Adrenal gland (tissue), 12 donors: ENCODE results near the gene RHOG. TPM values are rescaled to one million over a fixed set of nuclear protein-coding genes. Genes with fewer than 3 reads are reported as not detected.
"Not testable (repeated sequence)": the region's sequence is repeated elsewhere in the genome, so short reads cannot be mapped to it uniquely, and the experiment has no call there.

ENCODE experiments used
- DNase-seq, 7 donors: peaks; one replicate each; pipeline ENCODE4 v3.0.0-alpha.2; 2019 to 2020
- H3K27ac ChIP-seq, 5 donors: fragments of 200-600 bp; sonication (generic) in 4 of 5; 1 replicate in 3 of 5; 2 replicates in 2 of 5; pipeline versions ENCODE4 v1.5.1 to v1.8.0; 2016 to 2020; ENCODE audit warnings: mild to moderate bottlenecking in 1 of 5
- H3K27me3 ChIP-seq: fragments of 200-600 bp; 2 replicates; pipeline ENCODE4 v1.8.0; 2021
- H3K36me3 ChIP-seq, 2 donors: fragments of 200-600 bp; replicated peaks in 1 of 2; 1 replicate in 1 of 2; 2 replicates in 1 of 2; pipeline versions ENCODE4 v1.5.1 to v1.8.0; 2018 to 2022
- H3K4me1 ChIP-seq, 2 donors: fragments of 200-600 bp; replicated peaks in 1 of 2; 1 replicate in 1 of 2; 2 replicates in 1 of 2; pipeline versions ENCODE4 v1.5.1 to v1.8.0; 2018 to 2021
- H3K4me3 ChIP-seq, 4 donors: fragments of 200-600 bp; sonication (generic) in 3 of 4; one replicate each; pipeline ENCODE4 v1.5.1; 2016 to 2018
- H3K9me3 ChIP-seq, 3 donors: fragments of 200-600 bp; sonication (generic) in 1 of 3; replicated peaks in 1 of 3; 1 replicate in 2 of 3; 2 replicates in 1 of 3; pipeline versions ENCODE4 v1.5.1 to v1.8.0; 2016 to 2021
- POLR2A ChIP-seq, 2 donors: fragments of 450-650 bp; IDR thresholded peaks; one replicate each; pipeline ENCODE4 v1.6.1; 2017; ENCODE audit warnings: antibody characterized with exemption in 2 of 2, mild to moderate bottlenecking in 2 of 2, moderate library complexity in 1 of 2
- WGBS, 4 donors: extraction: QIAGEN DNeasy Blood & Tissue Kit in 2 of 4; methylation state at CpG; one replicate each; pipeline versions ENCODE4 v1.1.5 to v1.1.7; 2013 to 2017; 5-methylcytosine and 5-hydroxymethylcytosine counted together
- intact Hi-C, 2 donors: fragments of 100-400 bp; cut with DNase I; formaldehyde crosslinking; loops; one replicate each; pipeline versions ENCODE4 v1.14.1 to v1.15.0; 2022 to 2023
- polyA plus RNA-seq, 3 donors: library from polyadenylated mRNA; stranded (reverse); fragments of 200-250 nt in 2 of 3; fragments of 350-450 nt in 1 of 3; fragmentation: Illumina TruSeq in 1 of 3; extraction: RNeasy Lipid Tissue Mini Kit (QIAGEN cat#74804) in 1 of 3; gene quantifications; one replicate each; pipeline ENCODE4 v1.2.3, GENCODE V29; 2013 to 2014
- total RNA-seq, 9 donors: library from RNA; depleted of rRNA in 4 of 9; stranded (reverse); fragments of >200 nt in 4 of 9; fragments of 120-200 nt in 1 of 9; fragmentation: NEBNext Ultra II Directional in 1 of 9; extraction: Animal tissue kit (Norgen Biotek cat#: 25700) in 1 of 9; gene quantifications; one replicate each; pipeline versions ENCODE4 v1.1.0 to v1.2.4, GENCODE V29; 2013 to 2023
- TF ChIP-seq, protein P1 (sequence below), 6 experiments: fragments of 450-650 bp in 4 of 6; fragments of 200-600 bp in 2 of 6; sonication (generic) in 1 of 6; IDR thresholded peaks; 1 replicate in 5 of 6; 2 replicates in 1 of 6; pipeline versions ENCODE4 v1.5.1 to v1.8.0; 2016 to 2021; ENCODE audit warnings: antibody characterized with exemption in 6 of 6, mild to moderate bottlenecking in 2 of 6, moderate library complexity in 1 of 6
- donor health status: healthy with polysubstance abuse.
- donor health status: Bipolar disorder and iron deficiency.
- donor health status: DM: yes; HTN: yes; CAD: no.
- donor health status: DM: no; HTN: no; CAD: no.
- donor health status: DM: no; HTN: no; CAD: no.
- donor health status: DM: yes; HTN: yes; CAD: no.

RHOG gene
- total and polyA plus RNA-seq, 12 donors: 21.4 to 91.2 (median 48.7) TPM

DNA sequence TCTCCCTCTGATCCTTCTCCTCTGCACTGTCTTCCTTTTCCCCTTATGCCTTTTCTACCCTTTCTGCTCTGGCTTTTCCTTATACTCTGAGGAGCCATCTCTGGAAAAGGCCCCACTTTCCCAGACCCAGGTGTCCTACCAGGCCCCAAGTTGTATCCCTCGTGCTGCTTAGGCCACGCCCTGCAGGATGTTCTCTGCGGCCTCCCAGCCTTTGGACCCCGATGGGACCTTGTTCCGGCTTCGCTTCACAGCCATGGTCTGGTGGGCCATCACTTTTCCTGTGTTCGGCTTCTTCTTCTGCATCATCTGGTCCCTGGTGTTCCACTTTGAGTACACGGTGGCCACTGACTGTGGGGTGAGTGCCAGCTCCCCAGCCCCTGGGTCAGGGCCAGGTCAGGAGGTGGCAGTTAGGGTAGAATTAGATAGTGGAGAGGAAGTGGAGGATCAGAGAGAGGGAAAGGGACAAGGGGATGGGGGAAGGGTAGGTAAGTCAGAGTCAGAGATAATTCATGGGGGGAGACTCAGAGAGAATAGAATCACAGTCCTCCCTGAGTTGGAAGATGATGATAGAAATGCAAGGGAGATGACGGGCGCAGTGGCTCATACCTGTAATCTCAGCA lies 23.5 kb downstream of the RHOG start:
- H3K9me3 ChIP-seq: no peaks in the 10 kb centered on the region
- WGBS, 4 donors: 89 to 92% (median 89%) methylated on average over 10 of the region's 10 CpGs
- intact Hi-C loops: no loop called here
- no peaks in the 10 kb centered on the region for H3K27me3 ChIP-seq
- H3K4me3 ChIP-seq: no peak overlapping the region
- no peak overlapping the region for H3K27ac ChIP-seq
- no peaks in the 10 kb centered on the region for H3K36me3 ChIP-seq
- no peak for DNase-seq
- TF ChIP-seq, protein P1, sequence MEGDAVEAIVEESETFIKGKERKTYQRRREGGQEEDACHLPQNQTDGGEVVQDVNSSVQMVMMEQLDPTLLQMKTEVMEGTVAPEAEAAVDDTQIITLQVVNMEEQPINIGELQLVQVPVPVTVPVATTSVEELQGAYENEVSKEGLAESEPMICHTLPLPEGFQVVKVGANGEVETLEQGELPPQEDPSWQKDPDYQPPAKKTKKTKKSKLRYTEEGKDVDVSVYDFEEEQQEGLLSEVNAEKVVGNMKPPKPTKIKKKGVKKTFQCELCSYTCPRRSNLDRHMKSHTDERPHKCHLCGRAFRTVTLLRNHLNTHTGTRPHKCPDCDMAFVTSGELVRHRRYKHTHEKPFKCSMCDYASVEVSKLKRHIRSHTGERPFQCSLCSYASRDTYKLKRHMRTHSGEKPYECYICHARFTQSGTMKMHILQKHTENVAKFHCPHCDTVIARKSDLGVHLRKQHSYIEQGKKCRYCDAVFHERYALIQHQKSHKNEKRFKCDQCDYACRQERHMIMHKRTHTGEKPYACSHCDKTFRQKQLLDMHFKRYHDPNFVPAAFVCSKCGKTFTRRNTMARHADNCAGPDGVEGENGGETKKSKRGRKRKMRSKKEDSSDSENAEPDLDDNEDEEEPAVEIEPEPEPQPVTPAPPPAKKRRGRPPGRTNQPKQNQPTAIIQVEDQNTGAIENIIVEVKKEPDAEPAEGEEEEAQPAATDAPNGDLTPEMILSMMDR (IDR thresholded peaks at IDR 0.05): no peak
- TF ChIP-seq POLR2A (IDR thresholded peaks at IDR 0.05): no peak
- H3K4me1 ChIP-seq: no peaks in the 10 kb centered on the region

DNA sequence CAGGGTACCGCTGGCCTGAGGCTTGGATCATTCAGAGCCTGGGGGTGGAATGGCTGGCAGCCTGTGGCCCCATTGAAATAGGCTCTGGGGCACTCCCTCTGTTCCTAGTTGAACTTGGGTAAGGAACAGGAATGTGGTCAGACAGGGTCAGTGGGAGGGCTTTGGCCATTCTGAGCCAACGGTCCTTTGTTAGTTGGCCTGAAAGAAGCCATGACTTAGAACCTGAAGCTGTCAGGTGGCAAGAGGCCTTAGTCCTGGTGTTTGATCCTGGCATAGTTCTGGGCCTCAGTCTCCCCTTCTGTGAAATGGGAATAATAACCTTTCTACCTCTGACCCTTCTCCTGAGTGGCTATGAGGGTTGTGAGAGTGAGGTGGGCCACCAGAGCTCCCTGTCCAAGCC lies 24.1 kb downstream of the RHOG start:
- Histone ChIP-seq H3K27ac (no peak overlapping the region), H3K4me1 (no peaks in the 10 kb centered on the region), H3K9me3 (no peaks in the 10 kb centered on the region), H3K27me3 (no peaks in the 10 kb centered on the region), H3K4me3 (no peak overlapping the region), H3K36me3 (no peaks in the 10 kb centered on the region)
- no peak for TF ChIP-seq POLR2A (IDR thresholded peaks at IDR 0.05)
- DNase-seq: no peak
- WGBS, 4 donors: 91 to 100% (median 94%) methylated on average over 2 of the region's 2 CpGs; no CpG with 5 or more reads in 1 of the 4 donors
- intact Hi-C loops: no loop called here

DNA sequence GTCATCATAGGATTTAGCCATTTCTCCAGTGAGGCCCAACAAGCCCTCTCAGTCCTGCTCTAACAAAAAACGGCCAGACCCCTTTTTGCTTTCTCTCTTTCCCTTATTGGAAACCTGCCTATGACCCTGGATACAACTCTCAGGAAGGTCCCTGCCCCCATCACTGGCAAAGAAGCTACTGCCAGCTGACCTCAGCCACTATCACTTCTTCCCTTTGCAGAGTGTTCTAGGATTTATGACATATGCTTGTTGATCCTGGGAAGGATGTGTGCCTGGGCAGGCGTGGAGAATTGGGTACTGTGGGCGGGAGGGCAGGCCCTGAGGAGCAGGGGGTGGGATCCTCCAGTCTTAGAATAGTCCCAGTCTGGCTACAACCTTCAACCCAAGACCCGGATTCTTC lies 24.9 kb downstream of the RHOG start:
- Histone ChIP-seq H3K27ac (no peak overlapping the region), H3K27me3 (no peaks in the 10 kb centered on the region), H3K4me1 (no peaks in the 10 kb centered on the region), H3K9me3 (no peaks in the 10 kb centered on the region), H3K4me3 (no peak overlapping the region), H3K36me3 (no peaks in the 10 kb centered on the region)
- WGBS, 4 donors: 36 to 78% (median 76%) methylated on average over 2 to 4 of the region's 4 CpGs
- intact Hi-C loops: no loop called here
- DNase-seq: no peak
- TF ChIP-seq, protein P1 (IDR thresholded peaks at IDR 0.05): no peak
- no peak for TF ChIP-seq POLR2A (IDR thresholded peaks at IDR 0.05)

DNA sequence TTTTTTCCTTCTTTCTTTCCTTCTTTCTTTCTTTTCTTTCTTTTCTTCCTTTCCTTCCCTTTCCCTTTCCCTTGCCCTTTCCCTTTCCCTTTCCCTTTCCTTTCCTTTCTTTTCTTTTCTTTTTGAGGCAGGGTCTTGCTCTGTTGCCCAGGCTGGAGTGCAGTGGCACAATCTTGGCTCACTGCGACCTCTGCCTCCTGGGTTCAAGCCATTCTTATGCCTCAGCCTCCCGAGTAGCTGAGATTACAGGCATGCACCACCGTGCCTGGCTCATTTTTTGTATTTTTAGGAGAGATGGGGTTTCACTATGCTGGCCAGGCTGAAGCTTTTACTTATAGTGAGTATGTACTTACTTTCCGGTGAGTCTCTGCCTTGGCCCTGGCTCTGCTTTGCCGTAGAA lies 25.9 kb downstream of the RHOG start:
- DNase-seq, H3K4me3 ChIP-seq, intact Hi-C loops, H3K27me3 ChIP-seq, H3K9me3 ChIP-seq, H3K36me3 ChIP-seq, H3K27ac ChIP-seq, H3K4me1 ChIP-seq: not testable (repeated sequence)
- WGBS, 4 donors: 87 to 99% (median 95%) methylated on average over 5 of the region's 5 CpGs

DNA sequence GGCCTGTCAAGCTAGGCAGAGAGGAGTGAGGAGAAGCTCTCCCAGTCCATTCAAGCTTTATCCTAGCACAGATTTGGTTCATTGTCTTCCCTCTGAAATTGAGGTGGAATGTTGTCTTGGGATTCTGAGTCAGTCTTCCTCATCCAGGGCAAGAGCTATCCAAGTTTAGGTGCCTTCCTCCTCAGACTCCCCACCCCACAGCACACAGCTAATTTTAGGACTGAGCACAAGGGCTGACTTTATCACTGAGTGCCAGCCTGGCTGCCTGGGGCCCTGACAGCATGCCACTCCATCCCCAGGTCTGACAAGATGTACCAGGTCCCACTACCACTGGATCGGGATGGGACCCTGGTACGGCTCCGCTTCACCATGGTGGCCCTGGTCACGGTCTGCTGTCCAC lies 29.8 kb downstream of the RHOG start:
- TF ChIP-seq POLR2A (IDR thresholded peaks at IDR 0.05): no peak
- TF ChIP-seq, protein P1 (IDR thresholded peaks at IDR 0.05): no peak
- H3K4me1 ChIP-seq: peaks cover 6 to 7% of the 10 kb centered on the region in 2 donors
- no peak for DNase-seq
- WGBS, 4 donors: 97 to 100% (median 98%) methylated on average over 4 of the region's 4 CpGs
- H3K27me3 ChIP-seq: no peaks in the 10 kb centered on the region
- no peak overlapping the region for H3K4me3 ChIP-seq
- no peak overlapping the region for H3K27ac ChIP-seq
- H3K9me3 ChIP-seq: no peaks in the 10 kb centered on the region
- H3K36me3 ChIP-seq: no peaks in the 10 kb centered on the region
- intact Hi-C loops: no loop called here
